ENCODE results near the gene BRWD1.
A peak's percentile ranks its signal among the peaks of the same experiment; 100 is the strongest.

The BRWD1 gene

GRCh38 chr21:39339231-39339630 is 25.8 kb upstream of the BRWD1 start:
- Histone ChIP-seq H3K27ac (ENCODE audit: low read depth, low read length) (peak overlapping the region; percentile 61), H2AFZ (ENCODE audit: low read depth, low read length, severe bottlenecking) (no peak overlapping the region), H3F3A (ENCODE audit: insufficient read depth) (peaks cover 73% of the 10 kb centered on the region), H3K36me3 (ENCODE audit: low read length) (peaks cover 18% of the 10 kb centered on the region), H3K4me3 (ENCODE audit: insufficient read depth, low read length, poor library complexity, severe bottlenecking) (no peak overlapping the region), H3K9ac (ENCODE audit: low read length) (no peak overlapping the region), H3K4me2 (ENCODE audit: low read depth, low read length, poor library complexity, severe bottlenecking) (no peak overlapping the region), H3K9me2 (replicated peaks; ENCODE audit: insufficient read depth, low read length) (no peaks in the 10 kb centered on the region), H3K79me2 (ENCODE audit: insufficient read depth, low read length) (no peaks in the 10 kb centered on the region), H4K20me1 (ENCODE audit: low read depth, low read length) (no peaks in the 10 kb centered on the region; the same call in 1 of the 2 replicates), H3K27me3 (ENCODE audit: low read length) (no peaks in the 10 kb centered on the region), H3K9me3 (ENCODE audit: insufficient read depth, low read length) (no peaks in the 10 kb centered on the region)
- TF ChIP-seq, protein P1, sequence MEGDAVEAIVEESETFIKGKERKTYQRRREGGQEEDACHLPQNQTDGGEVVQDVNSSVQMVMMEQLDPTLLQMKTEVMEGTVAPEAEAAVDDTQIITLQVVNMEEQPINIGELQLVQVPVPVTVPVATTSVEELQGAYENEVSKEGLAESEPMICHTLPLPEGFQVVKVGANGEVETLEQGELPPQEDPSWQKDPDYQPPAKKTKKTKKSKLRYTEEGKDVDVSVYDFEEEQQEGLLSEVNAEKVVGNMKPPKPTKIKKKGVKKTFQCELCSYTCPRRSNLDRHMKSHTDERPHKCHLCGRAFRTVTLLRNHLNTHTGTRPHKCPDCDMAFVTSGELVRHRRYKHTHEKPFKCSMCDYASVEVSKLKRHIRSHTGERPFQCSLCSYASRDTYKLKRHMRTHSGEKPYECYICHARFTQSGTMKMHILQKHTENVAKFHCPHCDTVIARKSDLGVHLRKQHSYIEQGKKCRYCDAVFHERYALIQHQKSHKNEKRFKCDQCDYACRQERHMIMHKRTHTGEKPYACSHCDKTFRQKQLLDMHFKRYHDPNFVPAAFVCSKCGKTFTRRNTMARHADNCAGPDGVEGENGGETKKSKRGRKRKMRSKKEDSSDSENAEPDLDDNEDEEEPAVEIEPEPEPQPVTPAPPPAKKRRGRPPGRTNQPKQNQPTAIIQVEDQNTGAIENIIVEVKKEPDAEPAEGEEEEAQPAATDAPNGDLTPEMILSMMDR (IDR thresholded peaks at IDR 0.05; ENCODE audit: insufficient read depth, low read length, poor library complexity, severe bottlenecking) = no peak
- TF ChIP-seq EZH2phosphoT487 (conservative IDR thresholded peaks at IDR 0.05; ENCODE audit: low read length) = no peak

- H3K4me2 ChIP-seq (ENCODE audit: low read depth, low read length, poor library complexity, severe bottlenecking) = peak overlapping the region; percentile 33
- no peaks in the 10 kb centered on the region for H3K79me2 ChIP-seq (ENCODE audit: insufficient read depth, low read length)
- peak overlapping the region; percentile 31 for H2AFZ ChIP-seq (ENCODE audit: low read depth, low read length, severe bottlenecking)
- peaks cover 76% of the 10 kb centered on the region for H3F3A ChIP-seq (ENCODE audit: insufficient read depth)
- peaks cover 2% of the 10 kb centered on the region for H3K36me3 ChIP-seq (ENCODE audit: low read length)
- TF ChIP-seq EZH2phosphoT487 (conservative IDR thresholded peaks at IDR 0.05; ENCODE audit: low read length) = no peak
- TF ChIP-seq, protein P1 (IDR thresholded peaks at IDR 0.05; ENCODE audit: insufficient read depth, low read length, poor library complexity, severe bottlenecking) = no peak
- H3K9ac ChIP-seq (ENCODE audit: low read length) = peak overlapping the region; percentile 34; the same call in 1 of the 2 replicates
- peak overlapping the region; percentile 80 for H3K27ac ChIP-seq (ENCODE audit: low read depth, low read length)
- H3K9me3 ChIP-seq (ENCODE audit: insufficient read depth, low read length) = no peaks in the 10 kb centered on the region
- H3K27me3 ChIP-seq (ENCODE audit: low read length) = no peaks in the 10 kb centered on the region
- H3K4me3 ChIP-seq (ENCODE audit: insufficient read depth, low read length, poor library complexity, severe bottlenecking) = no peak overlapping the region
- no peaks in the 10 kb centered on the region for H4K20me1 ChIP-seq (ENCODE audit: low read depth, low read length)
- H3K9me2 ChIP-seq (replicated peaks; ENCODE audit: insufficient read depth, low read length) = no peaks in the 10 kb centered on the region
These were observed 23.1 kb upstream of the BRWD1 start for GRCh38 chr21:39336457-39337008.

GRCh38 chr21:39334611-39335010 is 21.2 kb upstream of the BRWD1 start:
- Histone ChIP-seq H3K9me3 (ENCODE audit: insufficient read depth, low read length) (no peaks in the 10 kb centered on the region), H4K20me1 (ENCODE audit: low read depth, low read length) (no peaks in the 10 kb centered on the region), H3K9me2 (replicated peaks; ENCODE audit: insufficient read depth, low read length) (no peaks in the 10 kb centered on the region), H3K27me3 (ENCODE audit: low read length) (no peaks in the 10 kb centered on the region), H3K4me3 (ENCODE audit: insufficient read depth, low read length, poor library complexity, severe bottlenecking) (no peak overlapping the region), H3K4me2 (ENCODE audit: low read depth, low read length, poor library complexity, severe bottlenecking) (no peak overlapping the region), H3K27ac (ENCODE audit: low read depth, low read length) (peak overlapping the region; percentile 34; the same call in 1 of the 2 replicates), H2AFZ (ENCODE audit: low read depth, low read length, severe bottlenecking) (no peak overlapping the region), H3K9ac (ENCODE audit: low read length) (no peak overlapping the region), H3F3A (ENCODE audit: insufficient read depth) (peaks cover 63% of the 10 kb centered on the region), H3K36me3 (ENCODE audit: low read length) (no peaks in the 10 kb centered on the region), H3K79me2 (ENCODE audit: insufficient read depth, low read length) (no peaks in the 10 kb centered on the region)
- no peak for TF ChIP-seq EZH2phosphoT487 (conservative IDR thresholded peaks at IDR 0.05; ENCODE audit: low read length)
- TF ChIP-seq, protein P1 (IDR thresholded peaks at IDR 0.05; ENCODE audit: insufficient read depth, low read length, poor library complexity, severe bottlenecking) = no peak
